ENCODE data around the gene BCL2L11. TPM values are rescaled to one million over a fixed set of nuclear protein-coding genes. Genes with fewer than 3 reads are reported as not detected.

The BCL2L11 gene
- total RNA-seq, 2 experiments from 2014 or later, result 11.1 to 11.4 TPM

GRCh38 chr2:111200333-111200881 is 79.7 kb downstream of the BCL2L11 start:
- peaks cover 14% of the 10 kb centered on the region for H3K27me3 Mint-ChIP-seq
- H3K4me3 Mint-ChIP-seq, result no peak overlapping the region
- H3K4me1 Mint-ChIP-seq, result peaks cover 4% of the 10 kb centered on the region
- POLR2A ChIA-PET, result no interaction called here
- DNase-seq, result no peak
- no peaks in the 10 kb centered on the region for H3K9me3 Mint-ChIP-seq
- H3K27ac Mint-ChIP-seq, result no peak overlapping the region
- peaks cover 14% of the 10 kb centered on the region for H3K36me3 Mint-ChIP-seq (ENCODE audit: low read depth)
- CTCF ChIA-PET, result no interaction called here

GRCh38 chr2:111201214-111201613 is 80.5 kb downstream of the BCL2L11 start:
- POLR2A ChIA-PET, result no interaction called here
- CTCF ChIA-PET, result no interaction called here
- H3K27me3 Mint-ChIP-seq, result peaks cover 8% of the 10 kb centered on the region
- H3K4me3 Mint-ChIP-seq, result no peak overlapping the region
- H3K9me3 Mint-ChIP-seq, result no peaks in the 10 kb centered on the region
- DNase-seq, result no peak
- H3K4me1 Mint-ChIP-seq, result peaks cover 3% of the 10 kb centered on the region
- H3K27ac Mint-ChIP-seq, result no peak overlapping the region
- peaks cover 18% of the 10 kb centered on the region for H3K36me3 Mint-ChIP-seq (ENCODE audit: low read depth)

- no peaks in the 10 kb centered on the region for H3K4me1 Mint-ChIP-seq
- no peaks in the 10 kb centered on the region for H3K9me3 Mint-ChIP-seq
- POLR2A ChIA-PET, result interaction anchor here (1.1 kb wide), 1 partner anchor 36 kb away, joined by 4 read pairs; no protein-coding TSS in a partner anchor
- DNase-seq, result no peak
- CTCF ChIA-PET, result no interaction called here
- no peak overlapping the region for H3K4me3 Mint-ChIP-seq
- peaks cover 26% of the 10 kb centered on the region for H3K36me3 Mint-ChIP-seq (ENCODE audit: low read depth)
- no peak overlapping the region for H3K27ac Mint-ChIP-seq
- no peaks in the 10 kb centered on the region for H3K27me3 Mint-ChIP-seq
Observed at GRCh38 chr2:111202266-111203040, 81.7 kb downstream of the BCL2L11 start.

- Mint-ChIP-seq H3K27me3 (no peaks in the 10 kb centered on the region), H3K9me3 (no peaks in the 10 kb centered on the region), H3K27ac (no peak overlapping the region), H3K36me3 (ENCODE audit: low read depth) (peaks cover 45% of the 10 kb centered on the region), H3K4me3 (no peak overlapping the region), H3K4me1 (peaks cover 11% of the 10 kb centered on the region)
- CTCF ChIA-PET, result no interaction called here
- POLR2A ChIA-PET, result no interaction called here
- DNase-seq, result no peak
Observed at GRCh38 chr2:111204706-111205105, 84.0 kb downstream of the BCL2L11 start.

- H3K27ac Mint-ChIP-seq, result no peak overlapping the region
- H3K36me3 Mint-ChIP-seq (ENCODE audit: low read depth), result peaks cover 48% of the 10 kb centered on the region
- no peaks in the 10 kb centered on the region for H3K27me3 Mint-ChIP-seq
- POLR2A ChIA-PET, result no interaction called here
- H3K9me3 Mint-ChIP-seq, result no peaks in the 10 kb centered on the region
- no peak overlapping the region for H3K4me3 Mint-ChIP-seq
- peaks cover 19% of the 10 kb centered on the region for H3K4me1 Mint-ChIP-seq
- DNase-seq, result no peak
- CTCF ChIA-PET, result no interaction called here
Observed at GRCh38 chr2:111205774-111206173, 85.1 kb downstream of the BCL2L11 start.

GRCh38 chr2:111207851-111208250 is 87.1 kb downstream of the BCL2L11 start:
- POLR2A ChIA-PET, result no interaction called here
- CTCF ChIA-PET, result no interaction called here
- no peak overlapping the region for H3K4me3 Mint-ChIP-seq
- H3K27me3 Mint-ChIP-seq, result no peaks in the 10 kb centered on the region
- H3K36me3 Mint-ChIP-seq (ENCODE audit: low read depth), result peaks cover 52% of the 10 kb centered on the region
- no peak overlapping the region for H3K27ac Mint-ChIP-seq
- peaks cover 19% of the 10 kb centered on the region for H3K4me1 Mint-ChIP-seq
- peaks cover 5% of the 10 kb centered on the region for H3K9me3 Mint-ChIP-seq
- DNase-seq, result no peak

- H3K27ac Mint-ChIP-seq, result no peak overlapping the region
- peaks cover 8% of the 10 kb centered on the region for H3K9me3 Mint-ChIP-seq
- no peaks in the 10 kb centered on the region for H3K27me3 Mint-ChIP-seq
- POLR2A ChIA-PET, result no interaction called here
- H3K4me3 Mint-ChIP-seq, result no peak overlapping the region
- DNase-seq, result no peak
- CTCF ChIA-PET, result no interaction called here
- peaks cover 58% of the 10 kb centered on the region for H3K36me3 Mint-ChIP-seq (ENCODE audit: low read depth)
- peaks cover 19% of the 10 kb centered on the region for H3K4me1 Mint-ChIP-seq
Observed at GRCh38 chr2:111208639-111209038, 87.9 kb downstream of the BCL2L11 start.

GRCh38 chr2:111209045-111209514 is 88.4 kb downstream of the BCL2L11 start:
- Mint-ChIP-seq H3K27ac (no peak overlapping the region), H3K4me3 (no peak overlapping the region), H3K4me1 (peaks cover 19% of the 10 kb centered on the region), H3K9me3 (peaks cover 12% of the 10 kb centered on the region), H3K27me3 (peaks cover 1% of the 10 kb centered on the region), H3K36me3 (ENCODE audit: low read depth) (peaks cover 62% of the 10 kb centered on the region)
- CTCF ChIA-PET, result no interaction called here
- peak; percentile 33 for DNase-seq
- POLR2A ChIA-PET, result no interaction called here

- Mint-ChIP-seq H3K27me3 (peaks cover 2% of the 10 kb centered on the region), H3K36me3 (ENCODE audit: low read depth) (peaks cover 67% of the 10 kb centered on the region), H3K27ac (no peak overlapping the region), H3K9me3 (peaks cover 22% of the 10 kb centered on the region), H3K4me3 (no peak overlapping the region), H3K4me1 (peaks cover 19% of the 10 kb centered on the region)
- POLR2A ChIA-PET, result no interaction called here
- no peak for DNase-seq
- CTCF ChIA-PET, result no interaction called here
Observed at GRCh38 chr2:111210036-111210435, 89.3 kb downstream of the BCL2L11 start.

GRCh38 chr2:111213877-111214276 is 93.2 kb downstream of the BCL2L11 start:
- POLR2A ChIA-PET, result no interaction called here
- CTCF ChIA-PET, result no interaction called here
- DNase-seq, result no peak
- Mint-ChIP-seq H3K9me3 (peaks cover 24% of the 10 kb centered on the region), H3K27ac (no peak overlapping the region), H3K27me3 (peaks cover 2% of the 10 kb centered on the region), H3K36me3 (ENCODE audit: low read depth) (peaks cover 54% of the 10 kb centered on the region), H3K4me1 (peaks cover 15% of the 10 kb centered on the region), H3K4me3 (no peak overlapping the region)

- no peak overlapping the region for H3K4me3 Mint-ChIP-seq
- no peak for DNase-seq
- no peaks in the 10 kb centered on the region for H3K4me1 Mint-ChIP-seq
- CTCF ChIA-PET, result no interaction called here
- peaks cover 19% of the 10 kb centered on the region for H3K9me3 Mint-ChIP-seq
- POLR2A ChIA-PET, result no interaction called here
- H3K36me3 Mint-ChIP-seq (ENCODE audit: low read depth), result peaks cover 54% of the 10 kb centered on the region
- no peak overlapping the region for H3K27ac Mint-ChIP-seq
- peaks cover 5% of the 10 kb centered on the region for H3K27me3 Mint-ChIP-seq
Observed at GRCh38 chr2:111216811-111217652, 96.3 kb downstream of the BCL2L11 start.

Data from activated CD4-positive, alpha-beta memory T cell treated with anti-CD3 and anti-CD28 coated beads, Interleukin-2, amount 10 ng/mL, durations not matched to agents 7 days and 5 days (primary cell).